ENCODE results near the gene VPS33A. TPM values are rescaled to one million over a fixed set of nuclear protein-coding genes. Genes with fewer than 3 reads are reported as not detected.
A peak's percentile ranks its signal among the peaks of the same experiment; 100 is the strongest.

The VPS33A gene
- polyA plus RNA-seq, 2 of the 4 experiments (the other 2 are of a cell fraction), result 19.9 to 32.4 TPM

- no peak for DNase-seq (ENCODE audit: low read depth in 1 of 2, low spot score in 1 of 2)
- Histone ChIP-seq H3K9me3 (no peaks in the 10 kb centered on the region), H3K4me3 (no peak overlapping the region), H3K4me2 (no peak overlapping the region), H3K4me1 (no peaks in the 10 kb centered on the region), H3K27ac (no peak overlapping the region)
- no peak for ATAC-seq
- CTCF ChIA-PET, result interaction anchor here (1.3 to 1.7 kb wide), 3 partner anchors 25 to 49 kb away, joined by 3 to 7 read pairs (median 4); partner anchors contain the start of gene LRRC43
- FAIRE-seq, result no peak
- 89% methylated on average over 5 of the region's 5 CpGs for WGBS (ENCODE audit: missing lambda C conversion rate)
- no peak for TF ChIP-seq HOXA7 (CRISPR knock-in tag; IDR thresholded peaks at IDR 0.05)
- peak; percentile 35 for TF ChIP-seq MAFK (IDR thresholded peaks at IDR 0.05; ENCODE audit: partially characterized antibody)
- TF ChIP-seq MAX (IDR thresholded peaks at IDR 0.05), result no peak
- no peak for TF ChIP-seq NPAS2 (CRISPR knock-in tag; IDR thresholded peaks at IDR 0.05; ENCODE audit: borderline replicate concordance)
- no peak for TF ChIP-seq EHF (CRISPR knock-in tag; IDR thresholded peaks at IDR 0.05)
- TF ChIP-seq ATOH8 (CRISPR knock-in tag; IDR thresholded peaks at IDR 0.05; ENCODE audit: low read depth), result no peak
- no peak for TF ChIP-seq CTCF (IDR thresholded peaks at IDR 0.05)
- POLR2A ChIA-PET, result interaction anchor here (0.6 to 0.9 kb wide), 3 partner anchors 10 to 172 kb away, joined by 4 to 6 read pairs (median 4); partner anchors contain the start of gene DIABLO
These were observed 50.5 kb downstream of the VPS33A start for GRCh38 chr12:122215771-122216170.

- H3K4me2 ChIP-seq, result no peak overlapping the region
- no peak overlapping the region for H3K27ac ChIP-seq
- FAIRE-seq, result no peak
- TF ChIP-seq ZNF302 (CRISPR knock-in tag; IDR thresholded peaks at IDR 0.05), result no peak
- no peak for TF ChIP-seq FOXS1 (CRISPR knock-in tag; IDR thresholded peaks at IDR 0.05)
- no peak for TF ChIP-seq RCOR1 (IDR thresholded peaks at IDR 0.05; ENCODE audit: low read depth, low read length)
- TF ChIP-seq HEYL (CRISPR knock-in tag; IDR thresholded peaks at IDR 0.05), result no peak
- ATAC-seq, result no peak
- CTCF ChIA-PET, result interaction anchor here (0.6 to 1.3 kb wide), 3 partner anchors 12 to 28 kb away, joined by 3 to 5 read pairs (median 3); no protein-coding TSS in a partner anchor
- POLR2A ChIA-PET, result no interaction called here
- no peaks in the 10 kb centered on the region for H3K4me1 ChIP-seq
- 93% methylated on average over 18 of the region's 18 CpGs for WGBS (ENCODE audit: missing lambda C conversion rate)
- H3K9me3 ChIP-seq, result no peaks in the 10 kb centered on the region
- no peak overlapping the region for H3K4me3 ChIP-seq
- no peak for DNase-seq (ENCODE audit: low read depth in 1 of 2, low spot score in 1 of 2)
These were observed 58.0 kb downstream of the VPS33A start for GRCh38 chr12:122208073-122208820.

- no peak for FAIRE-seq
- H3K4me1 ChIP-seq, result no peaks in the 10 kb centered on the region
- no peak for ATAC-seq
- no peak for DNase-seq (ENCODE audit: low read depth in 1 of 2, low spot score in 1 of 2)
- WGBS (ENCODE audit: missing lambda C conversion rate), result 91% methylated on average over 8 of the region's 8 CpGs
- TF ChIP-seq HOXB5 (CRISPR knock-in tag; IDR thresholded peaks at IDR 0.05) (no peak), ESRRA (IDR thresholded peaks at IDR 0.05; ENCODE audit: borderline replicate concordance, low read length) (no peak), JUNB (IDR thresholded peaks at IDR 0.05) (no peak), SREBF2 (IDR thresholded peaks at IDR 0.05) (no peak), CHD4 (IDR thresholded peaks at IDR 0.05; ENCODE audit: borderline replicate concordance) (no peak), CEBPB (IDR thresholded peaks at IDR 0.05) (no peak), FOSL2 (IDR thresholded peaks at IDR 0.05) (no peak), FOSL2 (CRISPR knock-in tag; IDR thresholded peaks at IDR 0.05) (no peak), E2F6 (IDR thresholded peaks at IDR 0.05; ENCODE audit: borderline replicate concordance, low read depth) (no peak), HOXA7 (CRISPR knock-in tag; IDR thresholded peaks at IDR 0.05) (no peak), SMC3 (IDR thresholded peaks at IDR 0.05) (no peak), ELK1 (IDR thresholded peaks at IDR 0.05; ENCODE audit: low read depth, low read length) (no peak), RAD21 (conservative IDR thresholded peaks at IDR 0.05 in 1 of 2, IDR thresholded peaks at IDR 0.05 in 1 of 2) (no peak), EP300 (IDR thresholded peaks at IDR 0.05) (no peak), EHF (CRISPR knock-in tag; IDR thresholded peaks at IDR 0.05) (no peak), CBX8 (IDR thresholded peaks at IDR 0.05) (no peak), PHF8 (IDR thresholded peaks at IDR 0.05; ENCODE audit: borderline replicate concordance, low read depth) (no peak), MAX (IDR thresholded peaks at IDR 0.05) (no peak)
- POLR2A ChIA-PET, result no interaction called here
- no peak overlapping the region for H3K4me3 ChIP-seq
- H3K9me3 ChIP-seq, result no peaks in the 10 kb centered on the region
- CTCF ChIA-PET, result interaction anchor here (1.3 kb wide), 1 partner anchor 16 kb away, joined by 5 read pairs; no protein-coding TSS in a partner anchor
- H3K27ac ChIP-seq, result no peak overlapping the region
- no peak overlapping the region for H3K4me2 ChIP-seq
These were observed 58.9 kb downstream of the VPS33A start for GRCh38 chr12:122207391-122207790.

All from A549 (cell line).